Activated naive CD8-positive, alpha-beta T cell treated with anti-CD3 and anti-CD28 coated beads, Interleukin-2, amount 50 U/mL, for 24 hours (primary cell): ENCODE results near the gene POLE4.

Source experiments
- ATAC-seq: fragments of 150-1000 bp; cut with Tn5 transposase; one replicate; pipeline ENCODE4 v1.10.0; 2021
- DNase-seq: peaks from one replicate; pipeline ENCODE4 v3.0.0; 2021
- H3K27ac Mint-ChIP-seq: one replicate; pipeline ENCODE4 v1.8.0; 2021; ENCODE audit warnings: mild to moderate bottlenecking, mixed read lengths
- H3K27me3 Mint-ChIP-seq: one replicate; pipeline ENCODE4 v1.8.0; 2021; ENCODE audit warnings: mixed read lengths
- H3K36me3 Mint-ChIP-seq: one replicate; pipeline ENCODE4 v1.8.0; 2021; ENCODE audit warnings: low read depth, mixed read lengths
- H3K4me1 Mint-ChIP-seq: one replicate; pipeline ENCODE4 v1.8.0; 2021; ENCODE audit warnings: mixed read lengths
- H3K4me3 Mint-ChIP-seq: one replicate; pipeline ENCODE4 v1.8.0; 2021; ENCODE audit warnings: mild to moderate bottlenecking, moderate library complexity, mixed read lengths
- H3K9me3 Mint-ChIP-seq: one replicate; pipeline ENCODE4 v1.8.0; 2021; ENCODE audit warnings: mixed read lengths

Gene POLE4

GRCh38 chr2:75003276-75003675 lies 44.8 kb downstream of the POLE4 start:
- H3K9me3 Mint-ChIP-seq, result no peaks in the 10 kb centered on the region
- H3K27me3 Mint-ChIP-seq, result no peaks in the 10 kb centered on the region
- no peak overlapping the region for H3K27ac Mint-ChIP-seq
- H3K36me3 Mint-ChIP-seq, result peaks cover 12% of the 10 kb centered on the region
- H3K4me3 Mint-ChIP-seq, result no peak overlapping the region
- no peaks in the 10 kb centered on the region for H3K4me1 Mint-ChIP-seq
- DNase-seq (no peak), ATAC-seq (no peak)

GRCh38 chr2:75003773-75004172 lies 45.3 kb downstream of the POLE4 start:
- Mint-ChIP-seq H3K27ac (no peak overlapping the region), H3K4me3 (no peak overlapping the region)

GRCh38 chr2:75006041-75006440 lies 47.6 kb downstream of the POLE4 start:
- no peaks in the 10 kb centered on the region for H3K27me3 Mint-ChIP-seq
- no peak for ATAC-seq
- no peaks in the 10 kb centered on the region for H3K4me1 Mint-ChIP-seq

More at GRCh38 chr2:75003773-75004172, 45.3 kb downstream of the POLE4 start:
- Mint-ChIP-seq H3K9me3 (no peaks in the 10 kb centered on the region), H3K27me3 (no peaks in the 10 kb centered on the region), H3K36me3 (peaks cover 8% of the 10 kb centered on the region), H3K4me1 (no peaks in the 10 kb centered on the region)
- no peak for DNase-seq
- no peak for ATAC-seq

GRCh38 chr2:75007061-75007460 lies 48.6 kb downstream of the POLE4 start:
- Mint-ChIP-seq H3K36me3 (peaks cover 8% of the 10 kb centered on the region), H3K9me3 (no peaks in the 10 kb centered on the region), H3K27me3 (no peaks in the 10 kb centered on the region), H3K4me3 (no peak overlapping the region), H3K4me1 (no peaks in the 10 kb centered on the region), H3K27ac (peak overlapping the region; percentile 5)
- ATAC-seq (no peak), DNase-seq (no peak)

More at GRCh38 chr2:75006041-75006440, 47.6 kb downstream of the POLE4 start:
- H3K36me3 Mint-ChIP-seq, result peaks cover 8% of the 10 kb centered on the region
- H3K9me3 Mint-ChIP-seq, result no peaks in the 10 kb centered on the region
- H3K4me3 Mint-ChIP-seq, result no peak overlapping the region
- no peak overlapping the region for H3K27ac Mint-ChIP-seq
- DNase-seq, result no peak

GRCh38 chr2:75007819-75008218 lies 49.4 kb downstream of the POLE4 start:
- Mint-ChIP-seq H3K27ac (no peak overlapping the region), H3K4me1 (no peaks in the 10 kb centered on the region), H3K27me3 (no peaks in the 10 kb centered on the region), H3K9me3 (no peaks in the 10 kb centered on the region), H3K36me3 (peaks cover 8% of the 10 kb centered on the region), H3K4me3 (no peak overlapping the region)
- ATAC-seq, result no peak
- no peak for DNase-seq

GRCh38 chr2:75010571-75010970 lies 52.1 kb downstream of the POLE4 start:
- no peak overlapping the region for H3K27ac Mint-ChIP-seq
- DNase-seq (no peak), ATAC-seq (no peak)
- no peaks in the 10 kb centered on the region for H3K27me3 Mint-ChIP-seq
- H3K4me1 Mint-ChIP-seq, result no peaks in the 10 kb centered on the region
- H3K9me3 Mint-ChIP-seq, result peaks cover 7% of the 10 kb centered on the region
- peaks cover 8% of the 10 kb centered on the region for H3K36me3 Mint-ChIP-seq
- no peak overlapping the region for H3K4me3 Mint-ChIP-seq

- Mint-ChIP-seq H3K4me3 (no peak overlapping the region), H3K9me3 (peaks cover 7% of the 10 kb centered on the region), H3K27me3 (no peaks in the 10 kb centered on the region), H3K27ac (no peak overlapping the region), H3K4me1 (no peaks in the 10 kb centered on the region), H3K36me3 (peaks cover 8% of the 10 kb centered on the region)
- ATAC-seq (no peak), DNase-seq (no peak)
Measured at GRCh38 chr2:75012080-75012479, 53.6 kb downstream of the POLE4 start.

- DNase-seq (no peak), ATAC-seq (no peak)
- Mint-ChIP-seq H3K4me3 (no peak overlapping the region), H3K4me1 (no peaks in the 10 kb centered on the region), H3K36me3 (no peaks in the 10 kb centered on the region), H3K27me3 (no peaks in the 10 kb centered on the region), H3K27ac (no peak overlapping the region), H3K9me3 (peaks cover 7% of the 10 kb centered on the region)
Measured at GRCh38 chr2:75018162-75018561, 59.7 kb downstream of the POLE4 start.
